ENCODE measurements around the gene MICALL2.

The MICALL2 gene

GRCh38 chr7:1431634-1432380 is 27.5 kb downstream of the MICALL2 start:
- DNase-seq, result no peak

- DNase-seq, result no peak
Measured at GRCh38 chr7:1431226-1431625, 28.0 kb downstream of the MICALL2 start.

DNA sequence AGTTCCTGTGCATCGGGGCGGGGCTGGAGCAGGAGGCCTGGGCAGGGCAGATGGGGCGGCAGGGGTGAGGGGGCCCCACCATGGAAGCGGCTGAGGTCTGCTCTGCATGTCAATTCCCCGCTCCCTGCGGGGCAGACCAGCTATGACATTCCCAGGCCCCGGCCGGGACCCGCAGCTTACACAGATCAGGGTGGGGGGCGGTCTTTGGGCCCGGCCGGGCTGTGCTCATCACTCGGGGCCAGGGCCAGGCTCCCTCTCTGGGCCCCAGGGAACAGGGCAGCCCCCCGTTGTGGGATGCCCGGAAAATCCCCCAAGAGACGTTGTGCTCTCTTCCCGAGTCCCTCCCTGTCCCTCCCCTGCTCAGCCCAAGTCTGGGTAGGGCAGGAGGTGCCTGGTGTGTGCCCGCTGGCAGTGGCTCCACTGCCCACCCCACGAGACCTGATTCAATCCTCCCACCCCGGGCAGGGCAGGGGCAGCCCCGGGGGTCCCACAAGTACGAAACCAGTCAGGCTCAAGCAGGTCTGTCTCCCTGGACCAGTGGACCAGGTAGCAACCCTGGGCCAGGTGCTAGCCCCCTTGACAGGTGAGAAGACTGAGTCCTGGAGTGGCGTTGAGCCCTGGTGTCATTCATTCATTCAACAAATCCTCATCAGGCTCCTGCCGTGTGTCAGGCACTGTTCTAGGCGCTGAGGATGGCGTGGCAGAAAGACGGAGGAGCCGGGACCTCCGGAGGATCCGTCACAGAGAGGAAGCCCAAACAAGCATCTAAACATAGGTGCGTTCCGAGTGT is 29.0 kb downstream of the MICALL2 start:
- no peak for DNase-seq

DNA sequence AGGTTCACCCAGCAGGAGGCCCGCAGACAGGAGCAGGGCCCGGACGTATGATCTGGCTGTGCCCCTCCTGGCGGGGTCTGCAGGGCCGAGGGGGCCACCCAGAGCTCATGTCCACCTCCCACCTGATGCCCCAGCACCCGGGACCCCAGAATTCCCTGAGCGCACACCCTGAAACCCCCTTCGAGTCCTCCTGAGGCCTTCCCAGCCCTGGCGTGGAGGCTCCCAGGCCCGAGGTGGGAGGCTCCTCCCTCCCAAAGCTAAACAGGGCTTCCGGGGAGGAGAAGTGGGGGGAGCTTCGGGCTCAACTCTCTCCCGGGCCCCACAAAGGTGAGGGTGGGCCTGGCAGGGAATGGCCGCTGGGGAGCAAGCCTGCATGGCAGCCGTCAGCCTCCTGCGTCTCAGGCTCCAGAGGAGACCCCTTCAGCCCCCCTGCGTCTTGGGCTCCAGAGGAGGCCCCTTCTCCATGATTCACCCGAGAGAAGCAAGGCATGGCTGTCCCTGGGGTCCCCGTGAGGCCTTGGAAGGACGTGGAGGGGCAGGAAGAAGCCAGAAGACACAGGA is 30.2 kb downstream of the MICALL2 start:
- no peak for DNase-seq

GRCh38 chr7:1427064-1427657 is 32.1 kb downstream of the MICALL2 start:
- DNase-seq, result no peak

DNA sequence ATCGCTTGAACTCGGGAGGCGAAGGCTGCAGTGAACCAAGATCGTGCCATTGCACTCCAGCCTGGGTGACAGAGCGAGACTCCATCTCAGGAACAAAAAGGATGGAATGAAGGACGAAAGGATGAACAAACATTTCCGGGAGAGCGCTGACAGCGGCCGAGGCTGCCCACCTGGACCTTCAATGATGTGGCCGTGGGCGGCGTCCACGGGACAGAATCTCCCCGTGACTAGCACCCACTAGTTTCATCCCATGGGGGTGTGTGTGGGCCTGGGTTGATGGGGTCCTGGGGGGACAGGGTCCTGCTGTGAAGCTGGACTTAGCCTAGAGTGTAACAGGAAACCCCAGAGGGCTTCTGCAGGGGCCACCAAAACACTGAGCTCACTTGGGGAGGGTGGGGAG is 32.8 kb downstream of the MICALL2 start:
- no peak for DNase-seq

- no peak for DNase-seq
Measured at GRCh38 chr7:1425292-1426136, 33.8 kb downstream of the MICALL2 start.

- no peak for DNase-seq
Measured at GRCh38 chr7:1424041-1424440, 35.2 kb downstream of the MICALL2 start.

GRCh38 chr7:1423264-1423811 is 35.9 kb downstream of the MICALL2 start:
- no peak for DNase-seq

GRCh38 chr7:1422512-1423263 is 36.6 kb downstream of the MICALL2 start:
- DNase-seq, result no peak

- no peak for DNase-seq
Measured at GRCh38 chr7:1421946-1422345, 37.3 kb downstream of the MICALL2 start.

GRCh38 chr7:1421020-1421790 is 38.1 kb downstream of the MICALL2 start:
- DNase-seq, result no peak

DNA sequence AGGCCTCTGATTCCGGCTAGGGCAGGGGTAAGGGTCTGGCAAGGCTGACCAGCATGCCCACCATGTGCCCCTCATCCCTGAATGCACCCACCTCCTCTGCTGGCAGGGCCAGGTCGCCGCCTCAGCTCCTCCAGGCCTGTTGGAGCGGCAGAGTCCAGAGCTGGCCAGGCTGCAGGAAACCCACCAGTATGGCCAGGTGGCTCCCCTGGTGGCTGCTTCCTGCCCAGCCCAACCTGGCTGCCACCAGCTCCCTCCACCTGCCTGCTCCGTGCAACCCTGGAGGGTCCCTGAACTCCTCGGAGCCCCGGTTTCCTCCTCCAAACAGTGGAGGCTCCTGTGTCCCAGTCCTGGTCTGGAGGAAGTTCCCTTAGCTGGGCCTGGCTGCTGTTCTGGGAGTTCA is 39.6 kb downstream of the MICALL2 start:
- DNase-seq, result no peak

GRCh38 chr7:1419310-1419634 is 40.0 kb downstream of the MICALL2 start:
- no peak for DNase-seq

- no peak for DNase-seq
Measured at GRCh38 chr7:1418505-1419309, 40.6 kb downstream of the MICALL2 start.

DNA sequence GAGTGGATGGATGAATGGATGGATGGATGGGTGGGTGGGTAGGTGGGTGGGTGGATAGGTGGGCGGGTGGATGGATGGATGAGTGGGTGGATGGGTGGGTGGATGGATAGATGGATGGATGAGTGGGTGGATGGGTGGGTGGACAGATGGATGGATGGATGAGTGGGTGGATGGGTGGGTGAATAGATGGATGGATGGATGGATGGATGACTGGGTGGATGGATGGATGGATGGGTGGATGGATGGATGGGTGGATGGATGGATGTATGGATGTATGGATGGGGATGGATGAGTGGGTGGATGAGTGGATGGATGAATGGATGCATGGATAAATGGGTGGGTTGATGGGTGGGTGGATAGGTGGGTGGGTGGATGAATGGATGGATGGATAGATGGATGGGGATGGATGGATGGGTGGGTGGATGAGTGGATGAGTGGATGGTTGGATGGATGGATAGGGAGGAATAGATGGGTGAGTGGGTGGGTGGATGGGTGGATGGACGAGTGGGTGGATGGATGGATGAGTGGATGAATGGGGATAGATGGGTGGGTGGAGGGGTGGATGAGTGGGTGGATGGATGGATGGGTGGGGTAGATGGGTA is 43.8 kb downstream of the MICALL2 start:
- no peak for DNase-seq

DNA sequence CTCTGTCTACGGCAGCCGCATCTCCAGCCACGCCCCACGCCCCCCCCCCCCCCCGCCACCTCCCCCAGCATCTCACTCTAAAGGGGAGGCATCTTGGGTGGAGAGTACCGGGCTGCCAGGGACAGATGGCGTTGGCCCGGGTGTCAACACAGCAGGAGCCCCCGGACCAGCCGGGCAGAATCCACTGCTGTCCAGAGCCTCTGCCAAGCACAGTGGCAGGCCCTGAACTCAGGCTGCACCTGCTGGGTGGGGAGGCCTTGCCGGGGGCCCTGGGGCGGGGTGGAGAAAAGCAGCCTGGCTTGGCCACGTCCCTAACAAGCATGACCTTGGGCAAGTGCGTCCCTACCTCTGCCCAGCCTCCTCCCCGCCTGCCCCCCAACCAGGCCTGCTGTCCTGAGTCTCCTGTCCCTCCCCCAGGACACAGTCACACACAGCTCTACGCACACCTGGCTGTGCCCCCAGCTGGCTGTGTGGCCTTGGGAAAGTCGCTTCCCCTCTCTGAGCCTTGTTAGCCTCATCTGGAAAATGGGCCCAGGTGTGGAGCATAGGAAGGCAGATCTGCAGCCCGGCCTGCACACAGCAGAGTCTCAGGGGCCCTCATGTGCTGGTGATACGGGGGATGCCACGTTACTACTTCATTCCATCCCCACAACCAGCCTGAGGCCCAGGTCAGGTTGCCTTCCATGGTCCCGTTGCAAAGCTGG is 45.2 kb downstream of the MICALL2 start:
- DNase-seq, result no peak

GRCh38 chr7:1412322-1413261 is 46.7 kb downstream of the MICALL2 start:
- peak; percentile 97 for DNase-seq
